ENCODE data around the gene ADCY9.

Gene ADCY9

DNA sequence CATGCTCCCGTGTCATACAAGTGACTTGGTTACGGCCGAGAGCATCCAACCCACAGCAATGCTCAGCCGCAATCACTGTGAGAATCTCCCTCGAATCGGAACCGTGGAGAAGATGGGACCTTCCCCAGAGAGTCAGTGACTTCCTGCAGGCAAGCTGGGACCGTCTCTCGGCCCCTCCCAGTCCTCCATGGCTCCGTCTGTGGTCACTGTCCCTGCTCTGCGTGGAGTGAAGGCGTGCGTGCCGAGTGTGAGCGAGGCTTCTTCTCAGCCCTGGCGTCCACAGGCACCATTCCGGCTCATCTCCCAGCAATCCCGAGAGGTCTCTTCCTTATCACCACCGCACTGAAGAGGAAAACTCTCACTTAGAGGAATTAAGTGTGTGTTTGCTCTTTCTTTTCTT is 113.1 kb downstream of the ADCY9 start:
- TF ChIP-seq TAF1 (IDR thresholded peaks at IDR 0.05; ENCODE audit: low read depth, low read length), result no peak
- TF ChIP-seq SPI1 (IDR thresholded peaks at IDR 0.05; ENCODE audit: low read depth, low read length), result no peak
- no peak for TF ChIP-seq POLR2AphosphoS5 (IDR thresholded peaks at IDR 0.05; ENCODE audit: low read depth, low read length)
- DNase-seq (ENCODE audit: insufficient read length, low spot score) (no peak), FAIRE-seq (no peak)

DNA sequence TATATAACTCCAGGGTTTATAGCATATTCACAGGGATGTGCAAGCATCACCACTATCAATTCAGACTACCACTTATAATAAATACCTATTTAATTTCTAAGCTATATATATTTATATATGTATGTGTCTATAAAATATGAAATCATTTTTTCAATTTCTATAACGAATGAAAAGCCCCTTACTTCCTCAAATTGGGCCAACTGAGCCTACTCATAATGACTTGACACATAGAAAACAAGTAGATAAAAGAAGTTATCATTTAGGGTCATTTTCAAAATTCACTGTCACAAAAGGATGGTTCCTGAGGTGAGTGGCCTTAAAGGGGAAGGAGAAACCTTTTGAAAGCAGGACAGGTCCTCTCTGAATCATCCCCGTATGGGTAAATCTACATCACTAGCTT is 114.1 kb downstream of the ADCY9 start:
- TF ChIP-seq PAX5 (IDR thresholded peaks at IDR 0.05; ENCODE audit: insufficient read depth, low read length, severe bottlenecking) (no peak), TAF1 (IDR thresholded peaks at IDR 0.05; ENCODE audit: low read depth, low read length) (no peak), POLR2AphosphoS5 (IDR thresholded peaks at IDR 0.05; ENCODE audit: low read depth, low read length) (no peak), SPI1 (IDR thresholded peaks at IDR 0.05; ENCODE audit: low read depth, low read length) (no peak), POU2F2 (IDR thresholded peaks at IDR 0.05; ENCODE audit: low read depth, low read length) (no peak), POLR2A (IDR thresholded peaks at IDR 0.05; ENCODE audit: low read depth, low read length) (no peak)
- FAIRE-seq, result no peak
- no peak for DNase-seq (ENCODE audit: insufficient read length, low spot score)

DNA sequence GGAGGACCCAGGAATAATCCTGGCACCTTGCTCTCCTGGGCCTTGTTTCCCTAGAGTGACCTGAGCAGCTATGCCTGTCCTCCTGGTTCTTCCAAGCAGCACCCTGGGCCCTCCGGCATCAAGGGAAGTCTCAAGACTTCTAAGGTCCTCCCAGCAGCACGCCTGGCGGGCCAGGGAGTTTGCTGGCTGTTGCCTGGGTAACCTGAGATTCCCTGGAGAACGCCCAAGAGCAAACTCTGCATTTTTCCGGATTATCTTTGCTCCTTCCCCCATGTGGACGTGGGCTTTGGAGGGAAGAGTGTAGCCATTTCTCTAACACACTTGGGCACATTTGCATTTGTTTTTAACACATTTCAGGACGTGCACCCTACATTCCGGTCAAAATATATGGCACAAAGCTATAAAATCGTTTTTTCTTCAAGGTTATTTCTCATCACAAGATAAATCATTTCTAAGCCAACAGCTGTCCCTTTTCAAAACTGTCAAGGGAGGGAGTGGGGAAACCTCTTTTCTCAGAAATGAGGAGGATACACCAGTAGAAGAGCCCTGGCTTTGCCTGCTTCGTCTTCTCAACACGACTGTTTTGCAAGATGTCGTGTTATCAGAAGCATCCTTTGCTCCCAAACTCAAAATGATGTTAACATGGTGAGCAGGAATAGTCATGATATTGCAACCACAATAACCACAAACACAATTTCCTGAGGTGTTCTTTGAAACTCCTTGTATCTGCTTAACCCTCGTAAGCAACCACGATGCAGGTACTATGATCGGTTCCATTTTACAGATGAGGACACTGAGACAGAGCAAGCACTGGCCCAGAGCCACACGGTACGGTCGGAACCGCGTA is 116.5 kb downstream of the ADCY9 start:
- FAIRE-seq, result no peak
- no peak for DNase-seq (ENCODE audit: insufficient read length, low spot score)
- TF ChIP-seq PAX5 (IDR thresholded peaks at IDR 0.05; ENCODE audit: insufficient read depth, low read length, severe bottlenecking) (no peak), TAF1 (IDR thresholded peaks at IDR 0.05; ENCODE audit: low read depth, low read length) (no peak), POLR2A (IDR thresholded peaks at IDR 0.05; ENCODE audit: low read depth, low read length) (no peak), SPI1 (IDR thresholded peaks at IDR 0.05; ENCODE audit: low read depth, low read length) (no peak), POU2F2 (IDR thresholded peaks at IDR 0.05; ENCODE audit: low read depth, low read length) (no peak), POLR2AphosphoS5 (IDR thresholded peaks at IDR 0.05; ENCODE audit: low read depth, low read length) (no peak)

DNA sequence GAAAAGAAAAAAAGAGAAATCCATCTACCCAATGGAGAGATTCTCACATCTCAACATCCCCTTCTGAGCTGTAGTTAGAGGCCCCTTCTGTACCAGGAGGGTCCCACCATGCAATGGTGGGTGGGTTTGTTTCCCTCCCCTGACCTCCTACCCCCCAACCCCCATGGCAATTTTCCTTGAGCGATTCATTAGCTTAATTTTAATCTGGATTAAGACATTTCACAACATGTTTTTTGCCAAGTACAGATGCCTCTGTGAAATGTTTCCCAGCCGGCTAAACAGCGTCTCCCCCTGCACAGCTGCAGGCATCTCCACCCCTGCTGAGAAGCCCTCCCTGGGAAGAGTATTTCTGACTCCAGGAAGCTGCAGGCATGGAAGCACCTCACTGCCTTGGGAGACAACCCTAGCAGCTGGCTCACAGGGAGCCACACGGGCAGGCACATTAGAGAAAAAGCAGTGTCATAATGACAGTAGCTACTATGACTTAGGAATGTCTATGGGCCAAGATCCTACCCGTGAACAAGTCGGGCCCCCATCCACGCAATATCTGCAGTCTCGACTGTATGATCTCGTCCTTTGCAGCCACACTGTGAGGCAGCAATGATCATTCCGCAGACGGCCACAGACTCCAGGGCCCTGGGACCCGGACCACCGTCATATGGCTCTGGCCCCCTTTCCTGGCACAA is 117.3 kb downstream of the ADCY9 start:
- FAIRE-seq (no peak), DNase-seq (ENCODE audit: insufficient read length, low spot score) (no peak)
- TF ChIP-seq PAX5 (IDR thresholded peaks at IDR 0.05; ENCODE audit: insufficient read depth, low read length, severe bottlenecking) (no peak), POLR2AphosphoS5 (IDR thresholded peaks at IDR 0.05; ENCODE audit: low read depth, low read length) (no peak), POU2F2 (IDR thresholded peaks at IDR 0.05; ENCODE audit: low read depth, low read length) (no peak), SPI1 (IDR thresholded peaks at IDR 0.05; ENCODE audit: low read depth, low read length) (no peak), POLR2A (IDR thresholded peaks at IDR 0.05; ENCODE audit: low read depth, low read length) (no peak), TAF1 (IDR thresholded peaks at IDR 0.05; ENCODE audit: low read depth, low read length) (no peak)

DNA sequence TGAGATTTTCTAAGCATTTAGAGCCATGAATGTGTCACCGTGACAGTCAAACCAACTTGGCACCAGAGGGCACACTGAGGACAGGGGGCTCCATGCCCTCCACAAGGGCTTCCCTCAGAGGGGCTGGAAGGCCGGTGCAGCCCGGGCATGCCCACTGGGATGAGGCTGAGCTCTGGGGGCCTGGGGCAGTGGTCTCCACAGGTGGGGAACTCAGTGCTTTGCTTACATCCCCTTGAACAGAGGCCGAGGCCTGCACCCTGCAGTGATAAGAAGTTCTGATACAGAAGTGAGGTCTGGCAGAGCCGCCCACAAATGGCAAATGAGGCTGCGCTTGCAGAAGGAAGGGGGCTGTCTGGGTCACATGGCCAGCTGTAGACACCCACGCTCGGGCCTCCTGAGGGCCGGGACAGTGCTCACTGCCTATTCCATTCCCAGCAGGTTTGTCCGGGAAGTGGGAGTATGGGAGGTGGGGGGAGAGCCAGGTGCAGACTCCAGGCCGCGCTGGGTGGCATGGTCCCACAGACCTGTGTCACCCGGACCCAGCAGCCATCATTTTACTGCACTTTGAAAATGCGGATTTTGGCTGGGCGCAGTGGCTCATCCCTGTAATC is 118.9 kb downstream of the ADCY9 start:
- no peak for TF ChIP-seq POLR2AphosphoS5 (IDR thresholded peaks at IDR 0.05; ENCODE audit: low read depth, low read length)
- TF ChIP-seq TAF1 (IDR thresholded peaks at IDR 0.05; ENCODE audit: low read depth, low read length), result no peak
- no peak for TF ChIP-seq SPI1 (IDR thresholded peaks at IDR 0.05; ENCODE audit: low read depth, low read length)
- TF ChIP-seq PAX5 (IDR thresholded peaks at IDR 0.05; ENCODE audit: insufficient read depth, low read length, severe bottlenecking), result no peak
- no peak for TF ChIP-seq POLR2A (IDR thresholded peaks at IDR 0.05; ENCODE audit: low read depth, low read length)
- TF ChIP-seq POU2F2 (IDR thresholded peaks at IDR 0.05; ENCODE audit: low read depth, low read length), result no peak
- DNase-seq (ENCODE audit: insufficient read length, low spot score) (no peak), FAIRE-seq (no peak)

DNA sequence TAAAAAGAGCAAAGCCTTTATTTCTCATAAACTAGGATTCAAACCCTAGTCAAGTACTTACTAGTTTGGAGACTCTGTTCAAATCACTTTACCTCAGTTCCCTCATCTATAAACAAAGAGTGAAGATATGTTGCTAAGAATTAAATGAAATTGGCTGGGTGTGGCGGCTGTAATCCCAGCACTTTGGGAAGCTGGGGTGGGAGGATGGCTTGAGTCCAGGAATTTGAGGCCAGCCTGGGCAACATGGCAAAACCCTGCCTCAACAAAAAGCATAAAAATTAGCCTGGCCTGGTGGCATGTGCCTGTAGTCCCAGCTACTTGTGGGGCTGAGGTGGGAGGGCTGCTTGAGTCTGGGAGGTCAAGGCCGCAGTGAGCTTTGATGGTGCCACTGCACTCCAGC is 121.2 kb downstream of the ADCY9 start:
- TF ChIP-seq POU2F2 (IDR thresholded peaks at IDR 0.05; ENCODE audit: low read depth, low read length) (no peak), POLR2A (IDR thresholded peaks at IDR 0.05; ENCODE audit: low read depth, low read length) (no peak), TAF1 (IDR thresholded peaks at IDR 0.05; ENCODE audit: low read depth, low read length) (no peak), SPI1 (IDR thresholded peaks at IDR 0.05; ENCODE audit: low read depth, low read length) (no peak), POLR2AphosphoS5 (IDR thresholded peaks at IDR 0.05; ENCODE audit: low read depth, low read length) (no peak)
- DNase-seq (ENCODE audit: insufficient read length, low spot score), result no peak
- no peak for FAIRE-seq

DNA sequence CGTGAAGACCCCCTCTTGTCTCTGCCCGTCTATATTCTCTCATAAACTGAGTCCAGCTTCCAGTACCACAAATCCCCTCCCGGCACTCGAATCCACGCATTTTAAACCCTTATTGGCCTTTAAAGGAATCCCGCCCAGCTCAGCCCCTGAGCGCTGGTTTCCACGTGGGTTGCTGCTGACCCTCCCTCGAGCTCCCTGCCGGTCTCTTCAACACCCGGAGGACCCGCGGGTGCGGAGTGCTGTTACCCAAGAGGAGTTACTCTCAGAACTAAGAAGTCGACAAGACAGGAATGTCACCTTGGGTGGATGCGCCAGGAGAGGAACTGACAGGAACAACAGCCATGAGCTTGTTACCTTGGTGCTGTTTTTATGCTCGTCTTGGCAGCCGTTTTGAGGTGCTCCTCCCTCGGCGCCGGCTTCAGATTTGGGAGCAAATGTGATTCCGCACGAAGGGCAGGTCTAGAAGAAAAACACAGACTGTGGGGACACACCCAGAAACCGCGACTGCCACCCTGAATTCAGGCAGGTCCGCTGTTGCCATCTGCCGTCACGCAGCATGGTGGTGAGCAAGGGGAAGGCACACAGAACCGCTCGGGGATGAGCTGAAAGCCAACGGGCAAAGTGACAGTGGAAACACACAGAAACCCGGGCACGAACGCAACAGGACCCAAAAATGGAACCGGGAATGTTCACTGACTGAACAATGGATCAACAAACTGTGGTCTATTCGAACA is 123.0 kb downstream of the ADCY9 start:
- TF ChIP-seq POLR2AphosphoS5 (IDR thresholded peaks at IDR 0.05; ENCODE audit: low read depth, low read length), result no peak
- no peak for TF ChIP-seq PAX5 (IDR thresholded peaks at IDR 0.05; ENCODE audit: insufficient read depth, low read length, severe bottlenecking)
- TF ChIP-seq SPI1 (IDR thresholded peaks at IDR 0.05; ENCODE audit: low read depth, low read length), result no peak
- TF ChIP-seq POU2F2 (IDR thresholded peaks at IDR 0.05; ENCODE audit: low read depth, low read length), result no peak
- TF ChIP-seq TAF1 (IDR thresholded peaks at IDR 0.05; ENCODE audit: low read depth, low read length), result no peak
- no peak for TF ChIP-seq POLR2A (IDR thresholded peaks at IDR 0.05; ENCODE audit: low read depth, low read length)
- FAIRE-seq (no peak), DNase-seq (ENCODE audit: insufficient read length, low spot score) (no peak)

DNA sequence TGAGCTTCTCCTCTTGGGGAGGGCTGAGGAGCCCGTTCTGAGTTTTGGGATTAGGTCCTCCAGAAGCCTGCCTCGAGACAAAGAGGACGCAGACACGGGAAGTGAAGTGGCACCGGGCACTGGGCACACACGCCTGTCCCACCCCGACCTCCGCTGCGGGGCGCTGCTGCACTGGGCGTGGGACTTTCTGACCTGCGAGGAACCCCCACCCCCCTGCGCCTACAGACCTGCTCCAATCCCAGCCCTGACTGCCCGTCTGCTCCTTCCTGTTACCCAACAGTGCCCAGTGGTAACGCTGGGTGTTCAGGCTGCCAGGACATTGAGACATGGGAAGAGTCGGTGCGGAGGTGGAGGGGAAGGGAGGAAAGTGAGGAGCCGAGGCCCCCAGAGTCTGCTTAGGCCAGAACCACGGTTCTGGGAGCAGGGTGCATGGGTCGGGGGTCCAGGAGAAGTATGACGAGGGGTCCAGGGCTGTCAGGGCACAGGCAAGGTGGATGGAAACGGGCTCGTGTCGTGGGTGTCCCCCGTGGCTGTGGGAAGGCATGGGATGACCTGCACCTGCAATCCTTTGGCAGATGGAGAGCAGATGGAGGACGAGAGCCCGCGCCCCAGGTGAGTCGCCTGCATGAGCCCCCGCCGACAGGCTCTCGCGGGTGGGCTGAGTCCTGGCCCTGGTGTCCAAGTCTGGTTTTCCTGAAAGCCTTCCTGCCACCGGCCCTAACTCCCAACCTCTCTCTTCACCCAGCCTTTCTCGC is 123.8 kb downstream of the ADCY9 start:
- FAIRE-seq (no peak), DNase-seq (ENCODE audit: insufficient read length, low spot score) (no peak)
- no peak for TF ChIP-seq POLR2A (IDR thresholded peaks at IDR 0.05; ENCODE audit: low read depth, low read length)
- TF ChIP-seq POLR2AphosphoS5 (IDR thresholded peaks at IDR 0.05; ENCODE audit: low read depth, low read length), result no peak
- TF ChIP-seq PAX5 (IDR thresholded peaks at IDR 0.05; ENCODE audit: insufficient read depth, low read length, severe bottlenecking), result no peak
- TF ChIP-seq SPI1 (IDR thresholded peaks at IDR 0.05; ENCODE audit: low read depth, low read length), result no peak
- TF ChIP-seq POU2F2 (IDR thresholded peaks at IDR 0.05; ENCODE audit: low read depth, low read length), result no peak
- TF ChIP-seq TAF1 (IDR thresholded peaks at IDR 0.05; ENCODE audit: low read depth, low read length), result no peak

All from GM12891 (cell line).